Retinal pigment epithelial cell (primary cell): ENCODE measurements around the gene CERS2.

Experiments used
- DNase-seq: peaks from one replicate; pipeline ENCODE4 v3.0.0-alpha.2; 2010; ENCODE audit warnings: low read depth
- H3K4me3 ChIP-seq: 2 replicates; pipeline ENCODE4 v1.5.1; 2011; ENCODE audit warnings: mild to moderate bottlenecking, low read length, control low read depth, moderate library complexity
- CTCF ChIP-seq: conservative IDR thresholded peaks from 2 replicates; pipeline ENCODE4 v1.5.1; 2011; ENCODE audit warnings: low read depth, low read length, control low read depth, inconsistent platforms

The CERS2 gene

GRCh38 chr1:150981805-150982712, 7.4 kb upstream of the CERS2 start, which contains the start of gene ANXA9:
ANXA9 (plus strand) TSS chr1:150982292; CDS start chr1:150983106, 814 bp downstream.
- DNase-seq, result no peak
- TF ChIP-seq CTCF, result no peak
- no peak within 1 kb of the TSS for H3K4me3 ChIP-seq

GRCh38 chr1:150981177-150981804, 6.7 kb upstream of the CERS2 start:
- H3K4me3 ChIP-seq, result no peak overlapping the region
- DNase-seq, result no peak
- TF ChIP-seq CTCF, result no peak

- peak overlapping the region; percentile 38 for H3K4me3 ChIP-seq
- DNase-seq, result no peak
- peak; percentile 100 for TF ChIP-seq CTCF
Measured at GRCh38 chr1:150979092-150980056, 4.7 kb upstream of the CERS2 start.

GRCh38 chr1:150976879-150977694, 2.5 kb upstream of the CERS2 start:
- no peak for DNase-seq
- no peak for TF ChIP-seq CTCF
- no peak overlapping the region for H3K4me3 ChIP-seq

GRCh38 chr1:150976401-150976821, 1.8 kb upstream of the CERS2 start:
- no peak overlapping the region for H3K4me3 ChIP-seq
- DNase-seq, result no peak
- TF ChIP-seq CTCF, result no peak
